ENCODE measurements around the gene SLC9A2.

The SLC9A2 gene

DNA sequence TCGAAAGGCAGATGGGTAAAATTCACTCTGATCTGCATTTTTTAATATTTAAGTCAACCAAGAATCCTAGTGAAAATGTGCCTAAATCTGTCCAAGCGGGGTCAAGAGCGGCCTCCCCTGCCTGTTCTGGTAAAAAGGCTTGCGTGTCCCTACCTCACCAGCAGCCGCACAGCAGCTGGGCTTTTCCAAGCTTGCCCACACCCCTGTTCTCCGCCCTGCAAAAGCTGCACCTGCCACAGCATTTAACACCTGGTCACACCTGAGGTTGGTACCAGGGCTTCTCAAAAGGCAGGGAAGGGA is 116.7 kb downstream of the SLC9A2 start:
- peak; percentile 1 for DNase-seq

GRCh38 chr2:102736410-102737409 is 117.4 kb downstream of the SLC9A2 start:
- DNase-seq: peak; percentile 57

- DNase-seq: no peak
Observed at GRCh38 chr2:102737431-102737830, 118.1 kb downstream of the SLC9A2 start.

- DNase-seq: no peak
Observed at GRCh38 chr2:102743259-102743658, 123.9 kb downstream of the SLC9A2 start.

- DNase-seq: no peak
Observed at GRCh38 chr2:102748107-102748506, 128.8 kb downstream of the SLC9A2 start.

GRCh38 chr2:102749938-102750337 is 130.6 kb downstream of the SLC9A2 start:
- no peak for DNase-seq

- peak; percentile 22 for DNase-seq
Observed at GRCh38 chr2:102753563-102754159, 134.3 kb downstream of the SLC9A2 start.

- no peak for DNase-seq
Observed at GRCh38 chr2:102754456-102755145, 135.2 kb downstream of the SLC9A2 start.

- DNase-seq: no peak
Observed at GRCh38 chr2:102755284-102755683, 135.9 kb downstream of the SLC9A2 start.

GRCh38 chr2:102758439-102758838 is 139.1 kb downstream of the SLC9A2 start:
- no peak for DNase-seq

Measured in NCI-H1436 (cell line).